Smooth muscle cell (in vitro differentiated cells): ENCODE results near the gene ZNF385C. TPM values are rescaled to one million over a fixed set of nuclear protein-coding genes. Genes with fewer than 3 reads are reported as not detected.

ENCODE experiments used
- DNase-seq: peaks from one replicate; lab custom pipeline; 2025; ENCODE audit not compliant: unreplicated experiment; lab: John Stamatoyannopoulos, UW
- H2AFZ ChIP-seq: fragments of 200-600 bp; sonication (generic); 2 replicates; pipeline ENCODE4 v1.6.0; 2016; ENCODE audit warnings: antibody characterized with exemption, low read depth, mild to moderate bottlenecking
- H3F3A ChIP-seq: fragments of 200-600 bp; sonication (generic); 2 replicates; pipeline ENCODE4 v1.6.0; 2017; ENCODE audit warnings: antibody characterized with exemption, low read depth
- H3K27ac ChIP-seq: fragments of 200-600 bp; sonication (generic); 2 replicates; pipeline ENCODE4 v1.5.1; 2016; ENCODE audit warnings: low read depth, mild to moderate bottlenecking
- H3K27me3 ChIP-seq: fragments of 200-600 bp; sonication (generic); 2 replicates; pipeline ENCODE4 v1.6.1; 2016; ENCODE audit warnings: low read depth, mild to moderate bottlenecking
- H3K36me3 ChIP-seq: fragments of 200-600 bp; sonication (generic); 2 replicates; pipeline ENCODE4 v1.5.1; 2016; ENCODE audit warnings: low read depth
- H3K4me1 ChIP-seq: fragments of 200-600 bp; sonication (generic); 2 replicates; pipeline ENCODE4 v1.5.1; 2016; ENCODE audit warnings: low read depth
- H3K4me2 ChIP-seq: fragments of 200-600 bp; sonication (generic); 2 replicates; pipeline ENCODE4 v1.6.0; 2016; ENCODE audit warnings: mild to moderate bottlenecking
- H3K4me3 ChIP-seq: fragments of 200-600 bp; sonication (generic); 2 replicates; pipeline ENCODE4 v1.5.1; 2016; ENCODE audit warnings: mild to moderate bottlenecking
- H3K79me2 ChIP-seq: fragments of 200-600 bp; sonication (generic); 2 replicates; pipeline ENCODE4 v1.6.0; 2016; ENCODE audit warnings: low read depth, mild to moderate bottlenecking
- H3K9ac ChIP-seq: fragments of 200-600 bp; sonication (generic); 2 replicates; pipeline ENCODE4 v1.6.0; 2016; ENCODE audit warnings: low read depth
- H3K9me3 ChIP-seq: fragments of 200-600 bp; sonication (generic); replicated peaks from 2 replicates; pipeline ENCODE4 v1.5.1; 2016; ENCODE audit warnings: low read depth
- H4K20me1 ChIP-seq: fragments of 200-600 bp; sonication (generic); 2 replicates; pipeline ENCODE4 v1.6.0; 2016; ENCODE audit warnings: low read depth
- WGBS: methylation state at CpG from one replicate; pipeline ENCODE4 v1.1.7; 2016; ENCODE audit warnings: low lambda C conversion rate; 5-methylcytosine and 5-hydroxymethylcytosine counted together
- polyA plus RNA-seq: library from polyadenylated mRNA; unstranded; fragments of >200 nt; fragmentation: Nextera tagmentation; extraction: Ambion mirVana; gene quantifications from 2 replicates; pipeline ENCODE4 v1.2.1, GENCODE V29; 2016
- total RNA-seq: library from RNA; depleted of rRNA; stranded (reverse); fragments of >200 nt; gene quantifications from 2 replicates; pipeline ENCODE4 v1.2.3, GENCODE V29; 2014
- TF ChIP-seq, protein P1 (sequence below): fragments of 200-600 bp; sonication (generic); IDR thresholded peaks from 2 replicates; pipeline ENCODE4 v1.5.1; 2017; ENCODE audit warnings: borderline replicate concordance, mild to moderate bottlenecking, antibody characterized with exemption; ENCODE audit not compliant: insufficient read depth, poor library complexity, severe bottlenecking

ZNF385C gene
- total and polyA plus RNA-seq, 2 experiments from 2014 or later, result 0.45 to 0.70 TPM

DNA sequence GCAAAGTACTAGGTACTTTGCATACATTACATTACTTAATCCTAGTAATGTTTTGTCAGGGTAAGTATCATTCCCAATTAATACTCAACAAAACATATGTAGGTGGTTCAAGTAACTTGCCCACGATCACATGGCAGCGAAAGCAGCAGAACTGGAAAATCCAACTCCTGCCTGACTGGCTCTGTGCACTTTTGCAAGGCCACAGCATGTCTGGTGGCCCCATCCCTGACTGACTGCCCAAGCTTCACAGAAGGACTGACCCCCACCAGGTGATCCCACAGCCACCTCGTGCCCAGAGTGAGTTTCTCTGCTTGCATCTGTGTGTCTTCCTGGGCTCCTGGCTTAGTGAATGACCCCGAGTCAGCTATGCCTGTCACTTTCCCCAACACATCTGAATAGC lies 120.3 kb downstream of the ZNF385C start:
- H3K9me3 ChIP-seq, result no peaks in the 10 kb centered on the region
- no peak for DNase-seq
- peaks cover 9% of the 10 kb centered on the region for H4K20me1 ChIP-seq
- H3K4me3 ChIP-seq, result no peak overlapping the region
- H3K4me1 ChIP-seq, result no peaks in the 10 kb centered on the region
- H3K27ac ChIP-seq, result no peak overlapping the region
- TF ChIP-seq, protein P1, sequence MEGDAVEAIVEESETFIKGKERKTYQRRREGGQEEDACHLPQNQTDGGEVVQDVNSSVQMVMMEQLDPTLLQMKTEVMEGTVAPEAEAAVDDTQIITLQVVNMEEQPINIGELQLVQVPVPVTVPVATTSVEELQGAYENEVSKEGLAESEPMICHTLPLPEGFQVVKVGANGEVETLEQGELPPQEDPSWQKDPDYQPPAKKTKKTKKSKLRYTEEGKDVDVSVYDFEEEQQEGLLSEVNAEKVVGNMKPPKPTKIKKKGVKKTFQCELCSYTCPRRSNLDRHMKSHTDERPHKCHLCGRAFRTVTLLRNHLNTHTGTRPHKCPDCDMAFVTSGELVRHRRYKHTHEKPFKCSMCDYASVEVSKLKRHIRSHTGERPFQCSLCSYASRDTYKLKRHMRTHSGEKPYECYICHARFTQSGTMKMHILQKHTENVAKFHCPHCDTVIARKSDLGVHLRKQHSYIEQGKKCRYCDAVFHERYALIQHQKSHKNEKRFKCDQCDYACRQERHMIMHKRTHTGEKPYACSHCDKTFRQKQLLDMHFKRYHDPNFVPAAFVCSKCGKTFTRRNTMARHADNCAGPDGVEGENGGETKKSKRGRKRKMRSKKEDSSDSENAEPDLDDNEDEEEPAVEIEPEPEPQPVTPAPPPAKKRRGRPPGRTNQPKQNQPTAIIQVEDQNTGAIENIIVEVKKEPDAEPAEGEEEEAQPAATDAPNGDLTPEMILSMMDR, result no peak
- no peaks in the 10 kb centered on the region for H3F3A ChIP-seq
- WGBS, result 92% methylated on average over 4 of the region's 4 CpGs
- no peaks in the 10 kb centered on the region for H3K27me3 ChIP-seq
- H3K9ac ChIP-seq, result no peak overlapping the region
- H2AFZ ChIP-seq, result no peak overlapping the region
- no peak overlapping the region for H3K4me2 ChIP-seq
- H3K79me2 ChIP-seq, result peaks cover 7% of the 10 kb centered on the region
- H3K36me3 ChIP-seq, result peaks cover 23% of the 10 kb centered on the region

DNA sequence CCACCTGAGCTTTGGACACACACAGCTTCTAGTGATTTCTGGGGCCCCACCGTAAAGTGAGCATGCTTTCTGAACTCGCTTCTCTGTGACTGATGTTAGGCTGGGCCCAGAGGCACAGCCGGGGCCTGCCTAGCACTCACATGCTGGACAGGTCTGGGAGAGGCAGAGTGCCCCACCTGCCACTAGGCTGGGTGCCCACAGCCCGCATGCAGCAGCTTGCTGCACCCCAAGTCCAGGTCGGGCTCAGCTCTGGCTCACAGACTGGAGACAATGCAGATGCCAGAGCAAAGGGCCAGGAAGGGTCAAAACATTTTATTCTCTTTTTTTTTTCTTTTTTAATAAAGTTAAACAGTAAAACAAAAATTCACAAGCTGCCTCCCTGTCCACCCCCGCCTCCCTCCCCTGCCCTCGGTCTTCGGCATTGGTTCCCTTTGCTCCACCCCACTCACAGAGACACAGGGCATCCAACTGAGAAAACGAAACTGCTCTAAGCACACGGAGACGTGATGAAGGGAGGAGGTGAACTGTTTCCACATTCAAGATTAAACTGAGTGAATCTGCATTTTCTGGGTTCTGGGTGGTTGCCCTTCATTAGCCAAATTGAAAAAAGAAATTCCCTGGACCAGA lies 122.0 kb downstream of the ZNF385C start:
- H3K27ac ChIP-seq, result no peak overlapping the region
- no peak overlapping the region for H3K4me3 ChIP-seq
- DNase-seq, result no peak
- no peak overlapping the region for H2AFZ ChIP-seq
- WGBS, result 94% methylated on average over 11 of the region's 11 CpGs
- no peaks in the 10 kb centered on the region for H3K27me3 ChIP-seq
- peaks cover 19% of the 10 kb centered on the region for H3K36me3 ChIP-seq
- peaks cover 9% of the 10 kb centered on the region for H4K20me1 ChIP-seq
- TF ChIP-seq, protein P1, result no peak
- peaks cover 7% of the 10 kb centered on the region for H3K79me2 ChIP-seq
- H3K9ac ChIP-seq, result no peak overlapping the region
- no peak overlapping the region for H3K4me2 ChIP-seq
- no peaks in the 10 kb centered on the region for H3K4me1 ChIP-seq
- H3K9me3 ChIP-seq, result no peaks in the 10 kb centered on the region
- no peaks in the 10 kb centered on the region for H3F3A ChIP-seq

Other genes starting within 250 kb of the ZNF385C start
- gene KLHL11, start 233.1 kb downstream of the ZNF385C start, total RNA-seq, result 23.8 and 29.2 TPM in 2 replicates
- 7.9 and 10.0 TPM in 2 replicates for gene KLHL11, start 233.1 kb downstream of the ZNF385C start, polyA plus RNA-seq
- gene ACLY, start 179.5 kb downstream of the ZNF385C start, total RNA-seq, result 188 and 217 TPM in 2 replicates
- 119 and 172 TPM in 2 replicates for gene ACLY, start 179.5 kb downstream of the ZNF385C start, polyA plus RNA-seq
- 1.5 and 1.7 TPM in 2 replicates for gene ODAD4, start 167.9 kb downstream of the ZNF385C start, total RNA-seq
- gene ODAD4, start 167.9 kb downstream of the ZNF385C start, polyA plus RNA-seq, result 3.2 and 3.9 TPM in 2 replicates
- gene CNP, start 131.7 kb downstream of the ZNF385C start, total RNA-seq, result 28.5 and 34.7 TPM in 2 replicates
- gene CNP, start 131.7 kb downstream of the ZNF385C start, polyA plus RNA-seq, result 60.1 and 63.0 TPM in 2 replicates
- 44.5 and 69.5 TPM in 2 replicates for gene DNAJC7, start 81.0 kb downstream of the ZNF385C start, total RNA-seq
- gene DNAJC7, start 81.0 kb downstream of the ZNF385C start, polyA plus RNA-seq, result 44.7 and 61.5 TPM in 2 replicates
- 21.3 and 41.3 TPM in 2 replicates for gene NKIRAS2, start 78.4 kb downstream of the ZNF385C start, total RNA-seq
- 50.1 and 54.4 TPM in 2 replicates for gene NKIRAS2, start 78.4 kb downstream of the ZNF385C start, polyA plus RNA-seq
- 0.49 and 0.54 TPM in 2 replicates for gene C17orf113, start 47.9 kb downstream of the ZNF385C start, total RNA-seq
- 0.38 and 0.46 TPM in 2 replicates for gene C17orf113, start 47.9 kb downstream of the ZNF385C start, polyA plus RNA-seq
- 1.0 and 4.2 TPM in 2 replicates for gene DHX58, start 14.2 kb upstream of the ZNF385C start, total RNA-seq
- gene DHX58, start 14.2 kb upstream of the ZNF385C start, polyA plus RNA-seq, result 0.67 TPM in 1 of 2 replicates, not detected in the other
- 15.6 and 17.1 TPM in 2 replicates for gene KAT2A, start 22.9 kb upstream of the ZNF385C start, total RNA-seq
- gene KAT2A, start 22.9 kb upstream of the ZNF385C start, polyA plus RNA-seq, result 25.3 and 29.5 TPM in 2 replicates
- not detected in 2 replicates for gene HSPB9, start 24.3 kb upstream of the ZNF385C start, total RNA-seq
- 0.39 and 1.0 TPM in 2 replicates for gene HSPB9, start 24.3 kb upstream of the ZNF385C start, polyA plus RNA-seq
- gene RAB5C, start 56.5 kb upstream of the ZNF385C start, total RNA-seq, result 92.8 and 113 TPM in 2 replicates
- gene RAB5C, start 56.5 kb upstream of the ZNF385C start, polyA plus RNA-seq, result 152 and 158 TPM in 2 replicates
- not detected in 2 replicates for gene KCNH4, start 82.7 kb upstream of the ZNF385C start, total RNA-seq
- gene KCNH4, start 82.7 kb upstream of the ZNF385C start, polyA plus RNA-seq, result not detected in 2 replicates
- gene HCRT, start 87.0 kb upstream of the ZNF385C start, total RNA-seq, result not detected in 2 replicates
- gene HCRT, start 87.0 kb upstream of the ZNF385C start, polyA plus RNA-seq, result not detected in 2 replicates
- 0.76 and 11.5 TPM in 2 replicates for gene GHDC, start 96.0 kb upstream of the ZNF385C start, total RNA-seq
- 4.8 and 6.0 TPM in 2 replicates for gene GHDC, start 96.0 kb upstream of the ZNF385C start, polyA plus RNA-seq
- gene STAT5B, start 177.9 kb upstream of the ZNF385C start, total RNA-seq, result 10.7 and 29.3 TPM in 2 replicates
- gene STAT5B, start 177.9 kb upstream of the ZNF385C start, polyA plus RNA-seq, result 12.4 and 15.0 TPM in 2 replicates
- 1.7 and 2.6 TPM in 2 replicates for gene STAT5A, start 190.0 kb upstream of the ZNF385C start, total RNA-seq
- 3.2 and 6.3 TPM in 2 replicates for gene STAT5A, start 190.0 kb upstream of the ZNF385C start, polyA plus RNA-seq